Measurements from ENCODE around the gene FN1. TPM values are rescaled to one million over a fixed set of nuclear protein-coding genes. Genes with fewer than 3 reads are reported as not detected.

Gene FN1
- total RNA-seq, 4 donors from 2014 or later, result 89.6 to 220 (median 177) TPM

DNA sequence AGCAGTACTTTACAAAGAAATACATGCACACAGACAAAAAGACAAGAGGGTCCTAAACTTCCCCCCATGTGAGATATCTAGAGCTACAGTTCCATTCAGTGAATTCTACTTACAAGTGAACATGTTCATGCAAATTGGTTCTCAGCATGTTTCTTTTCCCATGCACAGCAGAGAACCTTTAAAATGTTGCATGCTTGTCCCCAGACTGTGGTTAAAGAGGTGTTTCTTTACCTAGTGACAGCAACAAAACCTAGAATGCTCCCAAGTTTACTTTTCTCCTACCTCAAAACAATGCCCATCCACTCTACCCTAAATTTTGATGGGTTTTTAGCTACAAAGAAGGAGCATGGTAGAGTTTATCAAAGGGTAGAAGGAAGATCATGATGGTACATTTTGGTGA is 43.7 kb downstream of the FN1 start:
- TF ChIP-seq, protein P1, sequence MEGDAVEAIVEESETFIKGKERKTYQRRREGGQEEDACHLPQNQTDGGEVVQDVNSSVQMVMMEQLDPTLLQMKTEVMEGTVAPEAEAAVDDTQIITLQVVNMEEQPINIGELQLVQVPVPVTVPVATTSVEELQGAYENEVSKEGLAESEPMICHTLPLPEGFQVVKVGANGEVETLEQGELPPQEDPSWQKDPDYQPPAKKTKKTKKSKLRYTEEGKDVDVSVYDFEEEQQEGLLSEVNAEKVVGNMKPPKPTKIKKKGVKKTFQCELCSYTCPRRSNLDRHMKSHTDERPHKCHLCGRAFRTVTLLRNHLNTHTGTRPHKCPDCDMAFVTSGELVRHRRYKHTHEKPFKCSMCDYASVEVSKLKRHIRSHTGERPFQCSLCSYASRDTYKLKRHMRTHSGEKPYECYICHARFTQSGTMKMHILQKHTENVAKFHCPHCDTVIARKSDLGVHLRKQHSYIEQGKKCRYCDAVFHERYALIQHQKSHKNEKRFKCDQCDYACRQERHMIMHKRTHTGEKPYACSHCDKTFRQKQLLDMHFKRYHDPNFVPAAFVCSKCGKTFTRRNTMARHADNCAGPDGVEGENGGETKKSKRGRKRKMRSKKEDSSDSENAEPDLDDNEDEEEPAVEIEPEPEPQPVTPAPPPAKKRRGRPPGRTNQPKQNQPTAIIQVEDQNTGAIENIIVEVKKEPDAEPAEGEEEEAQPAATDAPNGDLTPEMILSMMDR (IDR thresholded peaks at IDR 0.05), result no peak
- ATAC-seq (ENCODE audit: low FRiP score) (no peak), DNase-seq (ENCODE audit: low spot score) (no peak)

DNA sequence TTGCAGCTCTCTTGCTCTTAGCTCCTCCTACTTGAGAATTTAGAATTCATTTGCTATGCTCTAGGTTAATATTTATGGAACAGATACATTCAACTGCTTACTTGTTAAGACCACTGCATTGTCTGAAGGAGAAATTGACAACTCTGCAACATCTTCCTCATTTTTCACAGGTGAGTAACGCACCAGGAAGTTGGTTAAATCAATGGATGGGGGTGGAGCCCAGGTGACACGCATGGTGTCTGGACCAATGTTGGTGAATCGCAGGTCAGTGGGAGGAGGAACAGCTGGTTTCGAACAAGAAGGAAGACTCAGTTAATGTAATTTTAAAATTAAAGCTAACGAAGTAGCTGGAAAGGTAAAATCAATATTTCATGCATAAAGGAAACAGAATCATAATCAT is 44.3 kb downstream of the FN1 start:
- DNase-seq (ENCODE audit: low spot score) (no peak), ATAC-seq (ENCODE audit: low FRiP score) (no peak)
- TF ChIP-seq, protein P1 (IDR thresholded peaks at IDR 0.05), result no peak

DNA sequence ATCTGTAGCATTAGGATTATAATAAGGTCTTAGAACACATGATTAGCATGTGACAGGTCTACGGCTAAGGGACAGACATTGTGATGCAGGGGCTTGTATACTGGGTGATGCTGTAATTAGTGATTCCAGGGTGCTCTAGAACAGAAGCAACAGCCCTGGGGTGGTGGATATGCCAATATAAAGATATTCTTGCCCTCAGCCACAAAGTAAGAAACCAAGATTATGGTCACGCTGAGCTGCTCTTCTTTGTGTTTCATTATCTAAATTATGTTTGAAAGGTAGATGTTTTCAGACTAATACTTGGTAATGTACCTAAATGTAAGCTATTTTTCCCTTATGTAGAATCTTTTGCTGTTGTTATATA is 45.3 kb downstream of the FN1 start:
- TF ChIP-seq, protein P1 (IDR thresholded peaks at IDR 0.05), result no peak
- DNase-seq (ENCODE audit: low spot score) (no peak), ATAC-seq (ENCODE audit: low FRiP score) (no peak)

DNA sequence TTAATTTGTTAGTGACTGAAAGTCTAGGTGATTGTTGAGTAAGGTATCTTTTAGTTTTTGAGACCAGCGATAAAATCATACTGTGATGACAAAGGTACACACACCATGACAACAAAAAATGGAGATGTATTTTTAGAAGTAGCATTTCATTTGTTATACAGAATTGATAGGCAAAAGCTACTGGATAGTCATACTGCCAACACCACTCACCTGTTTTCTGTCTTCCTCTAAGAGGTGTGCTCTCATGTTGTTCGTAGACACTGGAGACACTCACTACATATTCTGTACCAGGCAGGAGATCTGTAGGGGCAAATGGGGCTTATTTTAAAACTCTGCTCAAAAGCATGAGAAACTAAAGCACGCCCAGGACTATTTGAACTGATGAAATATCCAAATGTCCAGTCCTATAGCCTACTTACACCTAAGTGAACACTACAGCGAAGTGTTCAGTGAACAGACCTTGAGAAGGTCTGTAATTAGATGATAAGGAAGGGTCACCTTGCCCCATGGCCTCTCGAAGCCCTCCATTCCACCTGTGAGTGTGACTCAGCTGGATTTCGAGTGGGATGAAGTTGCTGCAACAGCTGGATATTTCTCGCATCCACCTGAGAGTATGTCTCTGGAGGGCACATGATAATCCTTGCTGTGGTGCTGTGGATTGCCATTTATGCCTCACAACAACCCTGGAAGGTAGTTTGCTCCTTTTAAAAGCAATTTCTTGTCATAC is 47.7 kb downstream of the FN1 start:
- no peak for ATAC-seq (ENCODE audit: low FRiP score)
- no peak for DNase-seq (ENCODE audit: low spot score)
- TF ChIP-seq, protein P1 (IDR thresholded peaks at IDR 0.05), result no peak

DNA sequence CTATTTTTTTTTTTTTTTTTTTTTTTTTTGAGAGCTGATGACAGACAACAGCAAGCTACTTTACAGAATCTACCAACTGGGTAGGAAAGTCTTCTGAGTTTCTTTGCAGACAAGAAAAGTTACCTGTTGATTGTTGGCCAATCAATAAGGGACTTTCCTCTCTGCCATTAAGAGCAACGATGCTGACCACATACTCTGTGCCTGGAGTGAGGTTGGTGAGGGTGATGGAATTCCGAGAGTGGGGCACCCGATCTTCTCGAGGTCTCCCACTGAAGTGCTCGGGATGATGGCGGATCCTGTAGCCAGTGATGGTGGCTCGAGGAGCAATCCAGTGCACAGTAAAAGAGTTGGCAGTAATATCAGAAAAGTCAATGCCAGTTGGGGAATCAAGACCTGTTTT is 49.3 kb downstream of the FN1 start:
- DNase-seq (ENCODE audit: low spot score) (no peak), ATAC-seq (ENCODE audit: low FRiP score) (no peak)
- TF ChIP-seq, protein P1 (IDR thresholded peaks at IDR 0.05), result no peak

DNA sequence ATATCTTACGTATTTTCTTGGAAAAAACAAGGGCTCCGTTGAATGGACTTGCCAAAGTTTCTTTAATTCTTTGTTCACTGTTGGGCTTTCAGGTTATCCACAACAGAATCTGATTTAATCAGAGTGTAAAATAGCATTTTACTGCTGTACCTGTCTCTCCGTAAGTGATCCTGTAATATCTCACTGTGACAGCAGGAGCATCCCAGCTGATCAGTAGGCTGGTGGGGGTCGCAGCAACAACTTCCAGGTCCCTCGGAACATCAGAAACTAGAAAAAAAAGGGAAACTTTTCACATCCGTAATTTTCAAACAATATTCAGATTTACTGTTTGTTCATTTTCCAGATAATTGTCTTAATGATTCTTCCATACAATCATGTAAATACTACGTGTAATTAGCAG is 51.2 kb downstream of the FN1 start:
- TF ChIP-seq, protein P1 (IDR thresholded peaks at IDR 0.05), result no peak
- no peak for DNase-seq (ENCODE audit: low spot score)
- ATAC-seq (ENCODE audit: low FRiP score), result no peak

DNA sequence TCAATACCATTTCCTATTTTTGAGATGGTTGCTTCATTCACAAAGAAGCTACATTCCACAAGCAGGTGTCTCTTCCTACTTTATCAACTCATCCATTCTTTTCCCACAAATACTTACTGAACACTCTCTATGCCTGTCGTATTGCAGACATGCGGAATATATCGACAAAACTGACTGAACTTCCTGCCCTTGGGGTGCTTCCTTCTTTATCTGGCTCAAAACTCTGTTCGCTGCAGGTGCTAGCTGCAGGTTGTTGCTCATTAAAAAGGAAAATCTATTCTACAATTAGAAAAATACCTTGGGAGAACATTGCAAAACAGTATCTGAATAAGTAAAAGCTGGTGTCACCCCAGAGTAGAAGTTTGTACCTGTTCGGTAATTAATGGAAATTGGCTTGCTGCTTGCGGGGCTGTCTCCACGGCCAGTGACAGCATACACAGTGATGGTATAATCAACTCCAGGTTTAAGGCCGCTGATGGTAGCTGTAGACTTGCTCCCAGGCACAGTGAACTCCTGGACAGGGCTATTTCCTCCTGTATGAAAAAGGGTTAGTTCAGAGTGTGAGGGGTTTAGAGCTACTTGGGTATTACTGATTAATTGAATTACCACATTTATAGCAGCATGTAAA is 52.1 kb downstream of the FN1 start:
- TF ChIP-seq, protein P1 (IDR thresholded peaks at IDR 0.05), result no peak
- DNase-seq (ENCODE audit: low spot score) (no peak), ATAC-seq (ENCODE audit: low FRiP score) (no peak)

Measured in omental fat pad (tissue), 4 donors.